ENCODE data around the gene OR8J1. TPM values are rescaled to one million over a fixed set of nuclear protein-coding genes. Genes with fewer than 3 reads are reported as not detected.

Gene OR8J1
- total and polyA plus RNA-seq, 5 donors from 2014 or later = not detected

Other genes with a start within 250 kb of the OR8J1 start
- gene OR8H3, start 231.9 kb upstream of the OR8J1 start, total RNA-seq = not detected
- gene OR8H3, start 231.9 kb upstream of the OR8J1 start, polyA plus RNA-seq = not detected
- not detected for gene OR8J3, start 214.1 kb upstream of the OR8J1 start, total RNA-seq
- not detected for gene OR8J3, start 214.1 kb upstream of the OR8J1 start, polyA plus RNA-seq
- not detected for gene OR8K5, start 194.0 kb upstream of the OR8J1 start, total RNA-seq
- gene OR8K5, start 194.0 kb upstream of the OR8J1 start, polyA plus RNA-seq = not detected
- not detected for gene OR5J2, start 177.7 kb upstream of the OR8J1 start, total RNA-seq
- not detected for gene OR5J2, start 177.7 kb upstream of the OR8J1 start, polyA plus RNA-seq
- gene OR5T2, start 120.0 kb upstream of the OR8J1 start, total RNA-seq = not detected
- gene OR5T2, start 120.0 kb upstream of the OR8J1 start, polyA plus RNA-seq = not detected
- not detected for gene OR5T3, start 102.0 kb upstream of the OR8J1 start, total RNA-seq
- not detected for gene OR5T3, start 102.0 kb upstream of the OR8J1 start, polyA plus RNA-seq
- not detected for gene OR5T1, start 80.1 kb upstream of the OR8J1 start, total RNA-seq
- gene OR5T1, start 80.1 kb upstream of the OR8J1 start, polyA plus RNA-seq = not detected
- gene OR8H1, start 62.0 kb upstream of the OR8J1 start, total RNA-seq = not detected
- not detected for gene OR8H1, start 62.0 kb upstream of the OR8J1 start, polyA plus RNA-seq
- not detected for gene OR8K3, start 39.1 kb upstream of the OR8J1 start, total RNA-seq
- gene OR8K3, start 39.1 kb upstream of the OR8J1 start, polyA plus RNA-seq = not detected
- not detected for gene OR8K1, start 8.3 kb upstream of the OR8J1 start, total RNA-seq
- not detected for gene OR8K1, start 8.3 kb upstream of the OR8J1 start, polyA plus RNA-seq
- not detected for gene OR8U1, start 21.3 kb downstream of the OR8J1 start, total RNA-seq
- not detected for gene OR8U1, start 21.3 kb downstream of the OR8J1 start, polyA plus RNA-seq
- gene OR5AL1, start 58.4 kb downstream of the OR8J1 start, total RNA-seq = not detected
- gene OR5AL1, start 58.4 kb downstream of the OR8J1 start, polyA plus RNA-seq = not detected
- not detected for gene OR5M3, start 119.1 kb downstream of the OR8J1 start, total RNA-seq
- not detected for gene OR5M3, start 119.1 kb downstream of the OR8J1 start, polyA plus RNA-seq
- gene OR5M8, start 137.1 kb downstream of the OR8J1 start, total RNA-seq = not detected
- gene OR5M8, start 137.1 kb downstream of the OR8J1 start, polyA plus RNA-seq = not detected
- gene OR5M11, start 189.0 kb downstream of the OR8J1 start, total RNA-seq = not detected
- gene OR5M11, start 189.0 kb downstream of the OR8J1 start, polyA plus RNA-seq = not detected
- not detected for gene OR5M10, start 223.4 kb downstream of the OR8J1 start, total RNA-seq
- gene OR5M10, start 223.4 kb downstream of the OR8J1 start, polyA plus RNA-seq = not detected

Measured in CD4-positive, CD25-positive, alpha-beta regulatory T cell (primary cell).